Measurements from ENCODE around the gene GPC1. TPM values are rescaled to one million over a fixed set of nuclear protein-coding genes. Genes with fewer than 3 reads are reported as not detected.

GPC1 gene
- total and polyA plus RNA-seq, 2 experiments from 2014 or later: 71.4 to 142 TPM

DNA sequence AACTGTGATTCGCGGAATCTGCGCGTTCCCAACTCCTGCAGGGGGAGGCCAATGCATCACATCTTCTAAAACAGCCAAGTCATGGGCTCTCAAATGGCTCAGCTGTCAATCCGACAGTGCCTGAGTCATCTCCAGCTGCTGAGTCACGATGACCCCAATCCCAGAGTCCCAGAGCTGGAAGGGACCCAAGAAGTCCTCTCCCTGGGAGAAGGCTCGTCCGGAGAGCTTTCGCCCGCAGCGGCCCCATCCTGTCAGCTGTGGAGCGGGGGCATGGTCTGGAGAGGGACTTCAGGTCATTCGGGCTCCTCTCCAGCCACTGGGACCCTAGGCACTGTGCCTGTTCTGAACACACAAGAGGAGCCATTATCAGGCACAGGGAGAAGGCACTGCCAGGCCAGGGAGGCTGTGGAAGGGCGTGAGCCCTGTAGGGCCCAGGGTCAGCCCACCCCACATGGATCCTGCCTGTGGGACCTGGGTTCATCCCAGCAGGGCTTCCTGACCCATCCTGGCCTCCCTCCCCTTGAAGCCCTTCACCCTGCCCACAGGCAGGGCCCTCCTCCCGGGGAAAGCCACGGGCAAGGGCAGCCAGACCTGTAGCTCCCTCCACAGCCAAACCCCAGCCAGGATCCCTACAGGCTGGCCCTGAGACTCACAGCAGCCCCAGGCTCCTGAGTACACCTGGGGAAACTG lies 47.6 kb upstream of the GPC1 start:
- no peak overlapping the region for H2AFZ ChIP-seq
- peak overlapping the region; percentile 66 for H3K27ac ChIP-seq
- no peak overlapping the region for H3K4me3 ChIP-seq
- DNase-seq (ENCODE audit: low spot score): peak; percentile 69
- H3K4me2 ChIP-seq: no peak overlapping the region
- no peak for TF ChIP-seq EZH2phosphoT487 (IDR thresholded peaks at IDR 0.05; ENCODE audit: low read depth, severe bottlenecking, unreplicated experiment)
- TF ChIP-seq, protein P1, sequence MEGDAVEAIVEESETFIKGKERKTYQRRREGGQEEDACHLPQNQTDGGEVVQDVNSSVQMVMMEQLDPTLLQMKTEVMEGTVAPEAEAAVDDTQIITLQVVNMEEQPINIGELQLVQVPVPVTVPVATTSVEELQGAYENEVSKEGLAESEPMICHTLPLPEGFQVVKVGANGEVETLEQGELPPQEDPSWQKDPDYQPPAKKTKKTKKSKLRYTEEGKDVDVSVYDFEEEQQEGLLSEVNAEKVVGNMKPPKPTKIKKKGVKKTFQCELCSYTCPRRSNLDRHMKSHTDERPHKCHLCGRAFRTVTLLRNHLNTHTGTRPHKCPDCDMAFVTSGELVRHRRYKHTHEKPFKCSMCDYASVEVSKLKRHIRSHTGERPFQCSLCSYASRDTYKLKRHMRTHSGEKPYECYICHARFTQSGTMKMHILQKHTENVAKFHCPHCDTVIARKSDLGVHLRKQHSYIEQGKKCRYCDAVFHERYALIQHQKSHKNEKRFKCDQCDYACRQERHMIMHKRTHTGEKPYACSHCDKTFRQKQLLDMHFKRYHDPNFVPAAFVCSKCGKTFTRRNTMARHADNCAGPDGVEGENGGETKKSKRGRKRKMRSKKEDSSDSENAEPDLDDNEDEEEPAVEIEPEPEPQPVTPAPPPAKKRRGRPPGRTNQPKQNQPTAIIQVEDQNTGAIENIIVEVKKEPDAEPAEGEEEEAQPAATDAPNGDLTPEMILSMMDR (IDR thresholded peaks at IDR 0.05; ENCODE audit: poor library complexity): no peak
- no peak for TF ChIP-seq EZH2 (IDR thresholded peaks at IDR 0.05; ENCODE audit: borderline replicate concordance)
- WGBS (ENCODE audit: low lambda C conversion rate, missing lambda C conversion rate): 82% methylated on average over 16 of the region's 16 CpGs
- H3K4me1 ChIP-seq (ENCODE audit: insufficient read depth): peaks cover 6% of the 10 kb centered on the region
- no peaks in the 10 kb centered on the region for H3K36me3 ChIP-seq (replicated peaks; ENCODE audit: insufficient read depth, low read depth)
- no peaks in the 10 kb centered on the region for H3K9me3 ChIP-seq (ENCODE audit: low read depth)
- no peaks in the 10 kb centered on the region for H3K79me2 ChIP-seq
- no peaks in the 10 kb centered on the region for H3K27me3 ChIP-seq
- H3K9me2 ChIP-seq (replicated peaks; ENCODE audit: insufficient read depth): no peaks in the 10 kb centered on the region
- no peaks in the 10 kb centered on the region for H4K20me1 ChIP-seq (ENCODE audit: insufficient read depth, poor library complexity, severe bottlenecking)

DNA sequence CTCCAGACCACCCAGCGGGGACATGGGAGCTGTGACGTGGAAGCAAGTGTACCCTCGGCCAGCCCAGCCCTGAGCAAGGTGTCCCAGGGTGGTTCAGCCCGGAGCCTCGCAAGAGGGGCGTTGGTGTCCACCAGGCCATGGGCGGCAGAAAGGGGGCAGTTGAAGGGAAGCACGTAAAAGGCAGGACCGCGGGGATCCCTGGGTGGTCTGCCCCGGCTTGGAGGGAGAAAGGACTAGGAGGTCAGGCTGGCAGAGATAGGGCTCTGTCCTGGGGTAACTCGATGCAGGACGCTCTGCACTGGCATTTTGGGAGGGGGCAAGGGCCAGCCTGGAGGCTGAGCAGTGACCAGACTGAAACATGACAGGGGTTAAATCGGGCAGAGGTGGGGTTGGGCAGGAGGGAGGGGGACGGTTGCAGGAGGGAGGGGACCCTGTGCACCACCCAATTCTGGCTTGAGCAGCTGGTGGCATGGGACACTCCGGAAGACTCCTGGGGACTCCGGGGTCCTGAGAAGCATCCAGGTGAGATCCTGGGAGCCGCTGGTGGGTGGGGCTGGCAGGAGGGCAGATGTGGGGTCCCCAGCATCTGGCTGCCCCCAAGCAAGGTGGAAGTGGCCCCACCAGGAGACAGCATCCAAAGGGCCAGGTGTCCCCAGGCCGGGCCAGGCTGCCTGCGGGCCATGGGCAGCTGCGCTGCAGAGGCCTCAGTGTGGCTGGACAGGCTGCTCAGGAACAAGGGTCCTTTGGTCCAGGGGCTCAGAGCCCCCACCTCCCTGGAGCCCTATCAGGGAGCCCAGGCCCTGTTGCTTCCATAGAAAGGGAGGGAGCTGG lies 46.8 kb upstream of the GPC1 start:
- Histone ChIP-seq H3K4me3 (no peak overlapping the region), H3K27ac (no peak overlapping the region), H3K79me2 (no peaks in the 10 kb centered on the region), H3K27me3 (no peaks in the 10 kb centered on the region), H2AFZ (no peak overlapping the region), H3K9me3 (ENCODE audit: low read depth) (no peaks in the 10 kb centered on the region), H3K36me3 (replicated peaks; ENCODE audit: insufficient read depth, low read depth) (no peaks in the 10 kb centered on the region), H3K4me1 (ENCODE audit: insufficient read depth) (peaks cover 8% of the 10 kb centered on the region), H3K4me2 (no peak overlapping the region), H3K9me2 (replicated peaks; ENCODE audit: insufficient read depth) (no peaks in the 10 kb centered on the region), H4K20me1 (ENCODE audit: insufficient read depth, poor library complexity, severe bottlenecking) (no peaks in the 10 kb centered on the region)
- WGBS (ENCODE audit: low lambda C conversion rate, missing lambda C conversion rate): 95% methylated on average over 20 of the region's 21 CpGs
- TF ChIP-seq, protein P1 (IDR thresholded peaks at IDR 0.05; ENCODE audit: poor library complexity): no peak
- TF ChIP-seq EZH2phosphoT487 (IDR thresholded peaks at IDR 0.05; ENCODE audit: low read depth, severe bottlenecking, unreplicated experiment) (no peak), EZH2 (IDR thresholded peaks at IDR 0.05; ENCODE audit: borderline replicate concordance) (no peak)
- no peak for DNase-seq (ENCODE audit: low spot score)

DNA sequence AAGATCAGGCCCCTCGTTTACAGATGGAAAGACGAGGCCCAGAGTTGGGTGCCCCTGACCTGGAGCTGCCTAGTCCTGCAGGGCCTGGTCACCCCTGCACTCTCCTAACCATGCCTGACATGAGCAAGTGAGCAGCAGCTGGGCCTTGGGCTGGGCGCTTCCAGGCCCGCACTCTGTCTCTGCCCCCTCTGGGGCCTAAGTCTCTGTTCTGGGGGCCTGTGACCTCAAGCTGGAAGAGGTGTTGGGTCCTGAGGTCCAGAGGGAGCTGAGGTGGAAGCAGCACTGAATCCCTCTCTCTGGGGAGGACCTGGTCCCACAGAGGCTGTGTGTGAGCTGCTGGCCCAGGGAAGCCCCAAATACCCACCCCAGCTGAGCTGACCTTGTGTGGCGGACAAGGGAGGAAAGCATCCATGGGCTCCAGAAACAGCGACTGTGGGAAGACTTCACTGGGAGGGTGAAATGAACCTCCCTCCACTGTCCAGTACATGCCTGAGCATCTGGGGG lies 46.1 kb upstream of the GPC1 start:
- no peaks in the 10 kb centered on the region for H3K9me2 ChIP-seq (replicated peaks; ENCODE audit: insufficient read depth)
- no peaks in the 10 kb centered on the region for H3K9me3 ChIP-seq (ENCODE audit: low read depth)
- no peak overlapping the region for H3K4me2 ChIP-seq
- no peak for DNase-seq (ENCODE audit: low spot score)
- H4K20me1 ChIP-seq (ENCODE audit: insufficient read depth, poor library complexity, severe bottlenecking): no peaks in the 10 kb centered on the region
- no peaks in the 10 kb centered on the region for H3K79me2 ChIP-seq
- no peak overlapping the region for H2AFZ ChIP-seq
- H3K27ac ChIP-seq: no peak overlapping the region
- WGBS (ENCODE audit: low lambda C conversion rate, missing lambda C conversion rate): 89% methylated on average over 6 of the region's 6 CpGs
- no peak for TF ChIP-seq EZH2 (IDR thresholded peaks at IDR 0.05; ENCODE audit: borderline replicate concordance)
- TF ChIP-seq, protein P1 (IDR thresholded peaks at IDR 0.05; ENCODE audit: poor library complexity): no peak
- no peak for TF ChIP-seq EZH2phosphoT487 (IDR thresholded peaks at IDR 0.05; ENCODE audit: low read depth, severe bottlenecking, unreplicated experiment)
- H3K27me3 ChIP-seq: no peaks in the 10 kb centered on the region
- no peak overlapping the region for H3K4me3 ChIP-seq
- no peaks in the 10 kb centered on the region for H3K36me3 ChIP-seq (replicated peaks; ENCODE audit: insufficient read depth, low read depth)
- peaks cover 8% of the 10 kb centered on the region for H3K4me1 ChIP-seq (ENCODE audit: insufficient read depth)
